Hematopoietic multipotent progenitor cell (in vitro differentiated cells): ENCODE data around the gene TGM3. TPM values are rescaled to one million over a fixed set of nuclear protein-coding genes. Genes with fewer than 3 reads are reported as not detected.

Source experiments
- DNase-seq, 3 donors: peaks; one replicate each; pipeline ENCODE4 v3.0.0-alpha.2; 2011 to 2015; ENCODE audit warnings: low read depth in 2 of 3, low spot score in 2 of 3
- total RNA-seq: library from RNA; depleted of rRNA; stranded (reverse); fragments of >200 nt; gene quantifications from one replicate; pipeline ENCODE4 v1.2.3, GENCODE V29; 2012

The TGM3 gene
- total RNA-seq, 1 donor: not detected

DNA sequence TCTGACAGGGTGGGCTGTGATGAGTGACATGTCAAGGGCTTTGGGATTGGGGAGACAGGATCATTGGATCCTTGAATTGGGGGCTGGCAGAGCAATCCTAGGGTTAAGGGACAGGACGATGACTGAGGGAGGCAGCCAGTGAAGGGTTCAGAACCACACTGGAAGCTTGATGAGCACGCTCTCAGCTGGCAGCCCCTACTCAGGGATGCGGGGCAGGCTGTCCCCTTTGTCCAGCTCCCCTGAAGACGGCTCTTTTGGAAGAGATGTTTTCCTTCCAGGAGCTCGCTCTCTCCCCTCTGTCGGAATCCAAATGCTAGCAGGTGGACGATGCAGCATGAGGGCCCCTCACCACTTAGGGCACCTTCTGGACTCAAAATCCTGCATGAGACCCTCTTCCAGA is 8.4 kb downstream of the TGM3 start:
- DNase-seq: no peak

DNA sequence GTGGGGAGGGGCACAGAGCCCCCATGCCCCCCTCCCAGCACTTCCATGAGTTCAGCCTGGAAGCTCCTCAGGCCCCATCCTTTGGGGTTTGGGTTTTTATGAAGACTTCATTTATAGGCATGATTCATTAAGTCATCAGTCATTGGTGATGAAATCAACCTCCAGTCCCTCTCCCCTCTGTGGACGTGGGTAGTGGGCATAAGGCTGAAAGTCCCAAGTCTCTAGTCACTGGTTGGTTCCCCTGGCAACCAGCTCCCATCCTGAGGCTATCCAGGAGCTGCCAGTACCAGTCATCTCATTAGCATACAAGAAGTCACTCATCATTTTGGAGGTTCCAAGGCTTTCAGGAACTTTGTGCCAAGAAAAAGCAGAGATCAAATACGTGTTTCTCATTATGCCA is 9.2 kb downstream of the TGM3 start:
- DNase-seq: no peak

DNA sequence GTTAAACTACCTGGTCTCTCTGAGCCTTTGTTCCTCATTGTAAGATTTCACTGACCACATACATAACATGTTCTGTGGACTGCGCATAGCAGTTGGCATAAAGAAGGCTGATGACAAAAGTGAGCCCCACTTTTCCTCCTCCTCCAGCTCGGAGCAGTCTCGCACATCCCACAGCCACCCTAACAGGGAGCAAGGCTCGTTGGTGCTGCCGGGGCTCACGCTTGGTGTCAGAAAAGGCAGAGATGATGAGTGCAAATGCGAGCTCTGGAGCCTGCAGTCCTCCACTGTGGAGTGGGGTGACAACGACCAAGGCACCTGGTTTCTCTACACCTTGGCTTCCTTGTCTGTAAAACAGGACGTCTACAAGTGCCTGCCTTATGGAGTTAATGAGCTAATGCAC is 9.7 kb downstream of the TGM3 start:
- DNase-seq: no peak

DNA sequence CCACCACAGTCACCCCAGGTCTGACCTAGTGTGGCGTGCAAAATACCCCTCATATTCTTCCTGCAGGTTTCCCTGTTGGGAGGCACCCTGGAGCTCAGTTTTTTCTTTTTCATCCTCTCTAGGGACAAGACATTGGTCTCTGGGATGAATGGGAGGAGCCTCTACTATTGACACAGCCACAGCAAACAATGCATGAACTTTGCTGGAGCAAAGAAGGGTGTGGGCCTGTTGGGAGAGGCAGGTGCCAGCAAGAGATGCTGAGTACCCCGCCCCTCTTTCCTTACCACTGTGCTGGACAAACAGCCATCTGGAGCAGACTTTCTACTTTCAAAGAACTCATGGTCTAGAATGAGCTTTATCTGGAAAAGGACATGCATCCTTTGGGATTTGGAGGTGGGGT is 10.1 kb downstream of the TGM3 start:
- no peak for DNase-seq

DNA sequence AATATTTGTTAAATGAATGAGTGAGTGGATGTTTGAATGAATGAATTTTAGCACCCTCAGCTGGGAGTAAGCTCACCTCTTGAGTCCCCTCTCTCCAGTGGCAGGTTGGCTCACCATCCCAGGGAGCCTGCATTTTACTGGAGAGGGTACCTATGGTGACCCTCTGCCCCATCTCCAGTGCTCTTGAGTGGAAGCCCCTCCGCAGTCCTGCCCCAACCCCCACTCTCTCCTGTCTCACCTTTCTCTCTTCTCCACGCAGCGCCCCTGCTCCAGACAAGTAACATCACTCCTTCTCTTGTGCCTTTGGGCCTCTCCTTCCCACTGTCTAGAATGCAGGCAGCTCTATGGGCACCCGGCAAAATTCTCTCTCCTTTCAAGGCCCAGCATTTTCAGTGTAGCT is 11.3 kb downstream of the TGM3 start:
- no peak for DNase-seq

DNA sequence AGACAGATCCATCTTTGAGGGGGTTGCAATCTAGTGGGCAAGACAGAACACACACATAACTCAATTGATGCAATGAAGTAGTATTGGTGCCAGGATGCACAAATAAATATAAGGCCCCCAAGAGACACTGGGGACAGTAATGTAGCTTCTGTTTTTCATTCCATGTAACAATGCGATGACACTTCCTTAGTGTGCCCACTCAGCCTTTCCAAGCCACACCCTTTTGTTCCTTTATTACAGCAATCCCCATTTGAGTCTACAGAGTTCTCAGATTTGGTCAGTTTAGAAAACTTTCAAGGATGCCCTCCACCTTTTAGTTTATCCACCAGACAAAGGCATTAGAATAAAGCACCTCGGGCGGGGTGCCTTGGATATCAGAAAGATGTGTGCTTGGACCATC is 15.5 kb downstream of the TGM3 start:
- DNase-seq: no peak

DNA sequence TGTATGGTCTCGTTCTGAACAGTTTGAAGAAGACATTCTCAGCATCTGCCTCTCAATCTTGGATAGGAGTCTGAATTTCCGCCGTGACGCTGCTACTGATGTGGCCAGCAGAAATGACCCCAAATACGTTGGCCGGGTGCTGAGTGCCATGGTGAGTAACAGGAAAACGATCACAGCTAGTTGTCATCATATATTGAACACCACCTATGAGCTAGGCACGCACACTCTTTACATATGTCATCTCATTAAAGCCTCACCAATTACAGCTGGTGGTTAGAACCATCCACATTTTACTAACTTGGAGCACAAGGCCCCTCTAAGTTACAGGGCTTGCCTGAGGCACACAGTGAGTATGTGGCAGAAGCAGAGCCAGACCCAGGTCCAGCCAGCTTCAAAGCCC is 17.1 kb downstream of the TGM3 start:
- no peak for DNase-seq

DNA sequence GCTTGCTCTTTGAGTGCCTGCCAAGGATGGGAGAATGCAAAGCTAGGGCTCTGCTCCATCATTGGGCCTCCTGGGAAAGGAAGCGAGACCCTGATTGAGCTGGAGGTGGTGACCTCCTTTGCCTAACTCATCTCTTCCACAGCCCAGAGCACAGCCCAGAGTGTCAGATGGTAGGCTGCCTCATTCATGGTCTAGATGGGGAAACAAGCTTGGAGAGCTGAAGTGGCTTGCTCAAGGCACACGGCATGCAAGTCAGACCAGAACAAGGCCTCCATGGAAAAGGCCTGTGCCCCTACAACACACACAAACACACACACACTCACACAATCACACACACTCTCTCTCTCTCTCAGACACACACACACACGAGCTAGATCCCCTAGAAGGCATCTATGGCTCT is 17.5 kb downstream of the TGM3 start:
- no peak for DNase-seq

DNA sequence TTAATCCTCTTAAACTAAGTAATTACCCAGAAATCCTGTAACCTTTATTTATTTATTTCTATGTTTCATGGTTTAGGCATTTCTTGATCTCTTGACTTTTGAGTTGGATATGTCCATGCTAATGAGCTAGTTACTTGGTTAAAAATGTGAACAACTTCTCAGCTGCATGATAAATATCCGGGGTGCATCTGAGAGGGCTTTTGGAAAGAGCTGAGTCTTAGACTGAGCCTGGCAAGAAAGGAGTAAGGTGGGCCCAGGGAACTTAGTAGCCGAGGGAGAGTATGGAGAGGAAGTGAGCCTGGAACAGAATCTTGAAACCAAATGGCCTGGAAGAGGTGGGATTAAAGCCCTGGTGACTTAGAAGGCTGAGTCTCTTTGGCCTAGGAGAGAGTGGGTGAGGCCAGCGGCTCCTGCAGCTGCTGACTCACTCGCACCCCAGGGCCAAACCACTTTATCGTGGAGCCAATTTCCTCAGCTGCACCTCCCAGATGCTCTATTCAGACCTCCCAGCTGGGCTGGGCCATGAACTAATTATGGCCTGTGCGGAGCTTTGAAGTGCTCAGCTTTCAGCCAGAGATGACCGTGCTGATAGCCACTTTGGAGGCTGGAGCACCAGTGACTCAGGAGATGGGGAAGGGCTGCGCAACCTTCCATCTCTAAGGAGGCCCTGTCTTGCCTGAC is 19.1 kb downstream of the TGM3 start:
- DNase-seq: no peak

DNA sequence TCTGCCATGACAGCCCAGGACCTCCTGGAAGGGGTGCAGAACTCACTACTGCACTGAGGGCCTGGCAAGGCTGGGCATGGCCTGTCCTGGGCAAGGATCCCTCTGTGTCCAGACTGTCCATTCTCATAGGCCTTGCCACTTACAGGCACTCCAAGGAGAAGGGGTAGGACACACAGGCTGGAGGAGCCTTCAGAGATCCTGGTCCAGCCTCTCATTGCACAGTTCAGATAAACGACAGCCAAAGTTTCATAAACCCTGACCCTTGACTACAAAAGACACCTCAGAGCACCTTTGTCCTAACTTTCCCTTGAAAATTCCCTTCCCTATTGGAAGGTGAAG is 19.6 kb downstream of the TGM3 start:
- no peak for DNase-seq

DNA sequence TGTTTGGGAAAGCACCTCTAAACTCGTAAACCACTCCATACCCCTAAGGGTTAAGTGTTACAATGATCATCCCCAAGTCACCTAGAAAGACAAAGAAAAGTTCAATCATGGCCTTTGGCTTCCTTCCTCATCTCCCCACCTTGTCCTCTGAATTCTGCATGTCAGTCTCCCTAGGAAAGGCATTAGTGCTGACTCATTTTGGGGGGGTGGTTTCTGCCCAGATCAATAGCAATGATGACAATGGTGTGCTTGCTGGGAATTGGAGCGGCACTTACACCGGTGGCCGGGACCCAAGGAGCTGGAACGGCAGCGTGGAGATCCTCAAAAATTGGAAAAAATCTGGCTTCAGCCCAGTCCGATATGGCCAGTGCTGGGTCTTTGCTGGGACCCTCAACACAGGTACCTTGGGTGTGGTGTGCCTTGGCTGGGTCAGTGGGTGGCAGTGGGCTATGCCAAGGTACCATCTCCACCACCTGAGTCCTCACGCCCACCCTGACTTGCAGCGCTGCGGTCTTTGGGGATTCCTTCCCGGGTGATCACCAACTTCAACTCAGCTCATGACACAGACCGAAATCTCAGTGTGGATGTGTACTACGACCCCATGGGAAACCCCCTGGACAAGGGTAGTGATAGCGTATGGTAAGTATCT is 21.2 kb downstream of the TGM3 start:
- no peak for DNase-seq

DNA sequence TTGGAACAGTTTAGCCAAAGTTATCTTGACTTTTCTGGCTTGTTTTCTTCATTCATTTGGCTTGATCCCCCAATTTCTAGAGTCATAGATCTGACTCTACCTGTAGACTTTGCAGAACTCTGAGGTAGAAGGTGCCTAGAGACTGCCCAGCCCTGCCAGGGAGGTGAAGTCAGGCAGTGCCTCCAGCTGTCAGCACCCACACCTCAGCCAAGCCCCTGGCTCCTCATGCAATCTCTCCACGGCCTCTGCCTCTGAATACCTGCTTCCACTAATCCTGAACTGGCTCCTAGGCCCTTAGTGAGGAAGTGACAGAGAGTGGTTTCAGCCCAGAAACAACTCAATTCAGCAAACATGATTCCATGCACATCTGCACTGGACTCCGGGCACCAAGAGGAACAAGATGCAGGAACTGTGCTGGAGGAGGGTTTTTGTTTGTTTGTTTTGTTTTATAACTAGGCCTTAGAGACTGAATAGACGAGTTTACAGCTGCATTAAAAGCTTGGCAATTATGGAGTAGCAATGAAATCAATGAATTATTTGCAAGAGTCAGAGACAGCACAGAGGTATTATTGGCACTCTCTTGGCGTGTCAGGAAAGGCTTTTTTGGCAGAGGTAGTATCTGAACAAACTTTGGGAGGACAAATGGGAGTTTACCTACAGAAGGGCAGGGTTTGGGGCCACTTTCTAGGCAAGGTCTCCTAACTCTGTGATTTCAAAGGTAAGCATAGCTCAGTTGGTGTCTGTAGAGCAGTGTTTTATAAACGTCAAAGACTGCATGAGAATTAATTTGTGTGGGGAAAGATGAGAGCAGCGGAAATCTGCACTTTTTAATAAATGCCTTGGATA is 25.2 kb downstream of the TGM3 start:
- DNase-seq: no peak

DNA sequence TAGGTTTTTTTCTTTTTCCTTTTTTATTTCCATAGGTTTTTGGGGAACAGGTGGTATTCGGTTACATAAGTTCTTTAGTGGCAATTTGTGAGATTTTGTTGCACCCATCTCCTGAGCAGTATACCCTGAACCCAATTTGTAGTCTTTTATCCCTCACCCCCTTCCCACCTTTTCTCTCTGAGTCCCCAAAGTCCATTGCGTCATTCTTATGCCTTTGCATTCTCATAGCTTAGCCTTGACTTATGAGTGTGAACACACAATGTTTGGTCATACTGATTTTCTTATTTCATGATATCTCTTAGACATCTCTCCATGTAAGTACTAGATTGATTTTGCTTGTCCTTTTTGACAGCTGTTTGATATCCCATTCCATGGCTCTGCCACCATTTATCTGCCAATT is 27.2 kb downstream of the TGM3 start:
- no peak for DNase-seq

DNA sequence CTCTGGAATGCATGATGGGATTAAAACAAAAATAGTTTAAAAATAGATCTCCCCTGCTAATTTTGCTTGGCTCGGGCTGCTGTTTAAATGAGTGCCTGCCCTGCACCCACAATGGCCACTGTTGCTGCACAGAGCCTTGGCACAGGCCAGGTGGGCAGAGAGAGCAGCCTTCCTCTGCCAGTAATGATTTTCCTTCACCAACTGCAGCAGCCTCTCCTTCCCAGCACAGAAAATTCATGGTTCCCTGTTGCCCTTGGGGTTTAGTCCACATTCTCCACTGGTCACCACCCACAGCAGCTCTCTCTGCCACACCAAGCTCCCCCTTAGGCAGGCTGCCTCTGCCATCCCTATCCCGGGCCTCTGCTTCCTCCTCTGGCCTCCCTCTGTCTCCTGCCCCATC is 30.2 kb downstream of the TGM3 start:
- no peak for DNase-seq

DNA sequence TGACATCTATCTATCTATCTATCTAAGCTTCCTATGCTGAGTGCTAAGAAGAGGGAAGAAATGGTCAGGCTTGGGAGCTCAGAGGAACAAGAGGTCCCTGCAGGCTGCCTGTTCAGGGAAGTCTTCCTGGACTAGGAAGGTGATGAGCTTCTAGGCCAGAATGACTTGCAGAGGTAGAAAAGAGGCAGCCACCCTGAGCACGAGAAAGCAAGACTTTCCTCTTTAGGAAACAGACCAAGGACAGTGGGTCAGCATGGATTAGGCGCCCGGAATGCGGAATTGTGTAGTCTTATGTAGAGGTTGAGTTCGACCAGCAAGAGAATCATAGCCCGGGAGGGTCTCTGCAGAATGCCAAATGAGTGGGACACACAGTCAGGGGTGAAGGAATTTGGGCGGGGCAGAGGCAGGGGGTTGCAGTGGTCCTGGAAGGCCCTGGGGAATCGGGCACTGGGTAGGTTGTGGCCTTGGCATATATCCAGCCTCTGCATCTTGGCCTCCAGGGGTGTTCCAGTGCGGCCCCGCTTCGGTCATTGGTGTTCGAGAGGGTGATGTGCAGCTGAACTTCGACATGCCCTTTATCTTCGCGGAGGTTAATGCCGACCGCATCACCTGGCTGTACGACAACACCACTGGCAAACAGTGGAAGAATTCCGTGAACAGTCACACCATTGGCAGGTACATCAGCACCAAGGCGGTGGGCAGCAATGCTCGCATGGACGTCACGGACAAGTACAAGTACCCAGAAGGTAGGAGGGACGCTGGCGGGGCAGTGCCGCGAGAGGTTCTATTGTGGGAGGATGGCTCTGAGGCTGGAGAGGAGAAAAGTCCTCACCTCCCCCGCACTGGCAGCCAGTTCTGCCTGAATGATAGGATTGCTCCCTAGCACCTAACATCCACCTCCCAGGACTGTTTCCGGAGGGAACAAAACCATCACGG is 32.1 kb downstream of the TGM3 start:
- DNase-seq: no peak

DNA sequence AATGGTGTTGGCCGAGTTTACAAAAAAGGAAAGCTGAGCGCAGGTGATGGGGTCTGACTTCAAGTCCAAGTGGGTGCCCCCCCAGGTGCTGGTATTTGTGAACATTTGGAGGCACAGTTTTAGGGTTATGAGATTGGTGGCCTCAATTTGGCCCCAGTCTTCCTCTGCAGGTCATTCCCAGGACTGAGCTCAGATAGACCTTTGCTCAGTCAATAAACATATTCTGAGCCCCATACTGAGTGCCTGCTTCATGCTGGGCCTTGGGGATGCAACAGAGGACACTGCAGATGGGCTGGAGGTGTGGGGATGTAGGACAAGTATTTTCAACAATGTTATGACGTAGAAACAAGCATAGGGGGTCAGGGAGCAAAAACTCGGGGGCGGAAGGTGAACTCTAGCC is 33.5 kb downstream of the TGM3 start:
- no peak for DNase-seq

DNA sequence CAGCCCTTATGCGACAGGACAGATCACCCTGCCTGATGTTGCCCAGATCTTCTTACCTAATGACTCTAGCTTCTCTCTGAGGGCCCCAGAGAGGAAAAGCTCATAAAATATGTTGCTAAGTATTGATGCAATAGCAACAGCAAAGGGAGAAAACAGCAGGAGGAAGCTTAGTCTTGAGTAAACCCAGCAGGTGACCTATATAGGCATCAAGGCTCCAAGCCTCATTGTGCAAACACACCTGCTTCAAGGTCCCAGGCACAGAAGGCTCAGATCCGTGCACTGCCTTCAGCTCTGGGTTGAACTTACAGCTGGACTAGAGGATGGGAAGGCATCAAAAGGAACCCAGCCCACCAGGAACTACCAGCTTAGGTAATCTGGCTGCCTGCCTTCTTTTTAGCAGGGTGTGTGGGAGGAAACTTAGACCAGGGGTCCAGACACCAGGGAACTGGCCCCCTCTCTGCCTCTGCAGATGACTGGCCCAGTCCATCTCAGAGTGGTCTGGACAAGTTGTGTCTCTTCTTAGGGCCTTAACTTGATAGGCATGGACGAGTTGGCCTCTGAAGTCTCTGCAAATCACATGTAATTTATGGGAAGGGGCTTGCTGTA is 34.4 kb downstream of the TGM3 start:
- DNase-seq: no peak

DNA sequence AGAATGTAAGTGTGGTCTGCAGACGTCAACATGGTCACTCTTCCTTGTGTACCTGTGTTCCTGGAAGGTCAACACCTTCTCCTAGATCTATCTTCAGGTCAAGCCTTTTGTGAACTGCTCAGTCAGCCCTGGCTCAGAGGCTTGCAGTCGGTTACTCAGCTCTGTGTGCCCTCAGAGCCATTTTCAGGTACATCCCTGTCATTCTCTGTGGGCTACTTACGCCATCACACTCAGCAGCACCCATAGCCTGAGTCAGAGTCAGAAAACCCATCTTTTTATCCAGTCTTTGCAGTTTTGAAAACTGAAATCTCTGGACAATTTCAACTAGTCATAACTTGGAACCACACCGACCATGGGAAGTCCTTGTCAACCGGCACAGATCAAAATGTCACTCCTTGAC is 35.3 kb downstream of the TGM3 start:
- DNase-seq: no peak

DNA sequence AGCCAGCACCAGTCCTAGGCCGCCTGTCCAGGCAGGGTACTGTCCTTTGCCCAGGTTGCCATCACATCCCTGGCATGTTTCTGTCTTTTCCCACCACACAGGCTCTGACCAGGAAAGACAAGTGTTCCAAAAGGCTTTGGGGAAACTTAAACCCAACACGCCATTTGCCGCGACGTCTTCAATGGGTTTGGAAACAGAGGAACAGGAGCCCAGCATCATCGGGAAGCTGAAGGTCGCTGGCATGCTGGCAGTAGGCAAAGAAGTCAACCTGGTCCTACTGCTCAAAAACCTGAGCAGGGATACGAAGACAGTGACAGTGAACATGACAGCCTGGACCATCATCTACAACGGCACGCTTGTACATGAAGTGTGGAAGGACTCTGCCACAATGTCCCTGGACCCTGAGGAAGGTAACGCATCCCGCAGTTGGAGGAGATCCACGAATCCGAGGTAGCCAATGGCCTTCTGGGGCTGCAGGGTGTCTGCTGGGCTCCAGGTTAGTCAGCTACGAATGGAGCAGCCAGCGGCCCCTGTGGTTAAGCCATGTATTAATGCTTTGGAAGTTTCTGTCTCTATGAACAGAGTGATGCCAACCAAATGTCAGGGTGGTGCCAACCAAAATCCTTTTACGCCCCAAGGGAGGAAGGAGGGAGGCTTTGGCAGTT is 36.2 kb downstream of the TGM3 start:
- no peak for DNase-seq

DNA sequence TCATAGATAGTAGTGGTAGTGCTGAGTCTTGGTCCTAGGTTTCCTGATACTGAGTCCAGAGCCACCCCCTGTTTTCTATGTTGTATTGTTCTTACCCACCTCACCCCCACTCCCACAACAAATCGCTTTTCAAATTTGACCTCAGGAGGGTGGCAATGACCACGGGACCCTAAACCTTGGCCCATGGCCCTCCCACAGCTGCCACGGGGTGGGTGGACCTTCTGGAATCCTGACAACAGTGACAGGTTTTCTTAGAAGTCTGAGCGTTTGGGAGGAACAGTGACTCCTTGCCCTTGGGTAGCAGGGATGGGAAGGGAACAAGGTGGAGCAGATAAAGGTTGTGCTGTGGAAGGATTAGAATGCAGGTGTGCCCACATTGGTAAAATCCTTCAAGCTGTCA is 36.9 kb downstream of the TGM3 start:
- DNase-seq: no peak
